Heart left ventricle (tissue), 16 donors: Measurements from ENCODE around the gene DNAJC27. TPM values are rescaled to one million over a fixed set of nuclear protein-coding genes. Genes with fewer than 3 reads are reported as not detected.

Experiments
- ATAC-seq, 4 donors: fragments of 200-7000 bp; cut with Tn5 transposase; one replicate each; pipeline ENCODE4 v1.9.1; 2020 to 2022; ENCODE audit warnings: moderate library complexity in 4 of 4, mild to moderate bottlenecking in 3 of 4, moderate number of reproducible peaks in 1 of 4
- DNase-seq, 5 donors: peaks; one replicate each; pipeline ENCODE4 v3.0.0-alpha.2; 2020
- H3K27ac ChIP-seq, 12 donors: fragments of 200-600 bp; sonication (generic) in 4 of 12; one replicate each; pipeline versions ENCODE4 v1.5.0 to v1.8.0; 2016 to 2022; ENCODE audit warnings: mild to moderate bottlenecking in 2 of 12
- H3K27me3 ChIP-seq, 9 donors: fragments of 200-600 bp; sonication (generic) in 2 of 9; one replicate each; pipeline versions ENCODE4 v1.5.1 to v1.8.0; 2016 to 2022; ENCODE audit warnings: mild to moderate bottlenecking in 3 of 9
- H3K36me3 ChIP-seq, 9 donors: fragments of 200-600 bp; sonication (generic) in 2 of 9; one replicate each; pipeline versions ENCODE4 v1.5.0 to v1.8.0; 2018 to 2022; ENCODE audit warnings: mild to moderate bottlenecking in 2 of 9
- H3K4me1 ChIP-seq, 12 donors: fragments of 200-600 bp; sonication (generic) in 4 of 12; one replicate each; pipeline versions ENCODE4 v1.5.0 to v1.8.0; 2016 to 2022; ENCODE audit warnings: mild to moderate bottlenecking in 3 of 12
- H3K4me3 ChIP-seq, 12 donors: fragments of 200-600 bp; sonication (generic) in 4 of 12; one replicate each; pipeline versions ENCODE4 v1.5.0 to v1.8.0; 2017 to 2022; ENCODE audit warnings: mild to moderate bottlenecking in 9 of 12, moderate library complexity in 4 of 12
- H3K9me3 ChIP-seq, 12 donors: fragments of 200-600 bp; sonication (generic) in 4 of 12; one replicate each; pipeline versions ENCODE4 v1.5.0 to v1.8.0; 2016 to 2022; ENCODE audit warnings: mild to moderate bottlenecking in 1 of 12
- POLR2A ChIP-seq, 2 donors: fragments of 450-650 bp; IDR thresholded peaks; one replicate each; pipeline ENCODE4 v1.6.1; 2017; ENCODE audit warnings: antibody characterized with exemption in 2 of 2, mild to moderate bottlenecking in 2 of 2, moderate library complexity in 2 of 2
- WGBS, 4 donors: extraction: QIAGEN DNeasy Blood & Tissue Kit in 2 of 4; methylation state at CpG; one replicate each; pipeline versions ENCODE4 v1.1.5 to v1.1.7; 2013 to 2018; 5-methylcytosine and 5-hydroxymethylcytosine counted together
- intact Hi-C, 10 donors: fragments of 100-400 bp; cut with DNase I; formaldehyde crosslinking; loops; one replicate each; pipeline versions ENCODE4 v1.11.1 to v1.14.2; 2022
- polyA plus RNA-seq, 2 donors: library from polyadenylated mRNA; stranded (reverse); fragments of 200-250 nt; gene quantifications; one replicate each; pipeline ENCODE4 v1.2.3, GENCODE V29; 2013
- total RNA-seq, 9 donors: library from RNA; depleted of rRNA in 2 of 9; stranded (reverse); fragments of >200 nt in 2 of 9; fragmentation: NEBNext Ultra II Directional in 3 of 9; extraction: Animal tissue kit (Norgen Biotek cat#: 25700) in 3 of 9; gene quantifications; one replicate each; pipeline versions ENCODE4 v1.1.0 to v1.2.4, GENCODE V29; 2016 to 2023
- TF ChIP-seq, protein P1 (sequence below), 12 donors: fragments of 200-600 bp; sonication (generic) in 4 of 12; IDR thresholded peaks; one replicate each; pipeline versions ENCODE4 v1.5.0 to v1.8.0; 2018 to 2022; ENCODE audit warnings: antibody characterized with exemption in 12 of 12, mild to moderate bottlenecking in 5 of 12
- donor health status: ischemic (EF 13 %, LVEDD 7.1; RV severe dilation, severe dysfunction).
- donor health status: healthy with polysubstance abuse.
- donor health status: DM: no; HTN: yes; CAD: no.
- donor health status: DM: no; HTN: no; CAD: no.
- donor health status: ischemic (EF 25% LVEDD 6.9; RV normal size, moderate dysfunction).
- donor health status: ischemic (EF 25% LVEDD 5.7; RV mildly dilated, moderate dysfunction).
- donor health status: healthy.
- donor health status: DM: yes; HTN: yes; CAD: no.
- donor health status: ischemic (EF 35%, LVEDD 5.7; RV mildly dilated, moderate dysfunction).
- donor health status: nonischemic (EF 11% LVEDD 7.7; RV severe dilation, severe dysfunction).
- donor health status: DM: yes; HTN: yes; CAD: no.
- donor health status: PGD.
- donor health status: ischemic (EF 29% LVEDD 5.4; RV normal size, mild dysfunction).
- donor health status: nonischemic (EF 23%, LVEDD 6.1; RV moderate dilation, normal function).

The DNAJC27 gene
- total and polyA plus RNA-seq, 11 donors: 4.3 to 13.6 (median 8.7) TPM

DNA sequence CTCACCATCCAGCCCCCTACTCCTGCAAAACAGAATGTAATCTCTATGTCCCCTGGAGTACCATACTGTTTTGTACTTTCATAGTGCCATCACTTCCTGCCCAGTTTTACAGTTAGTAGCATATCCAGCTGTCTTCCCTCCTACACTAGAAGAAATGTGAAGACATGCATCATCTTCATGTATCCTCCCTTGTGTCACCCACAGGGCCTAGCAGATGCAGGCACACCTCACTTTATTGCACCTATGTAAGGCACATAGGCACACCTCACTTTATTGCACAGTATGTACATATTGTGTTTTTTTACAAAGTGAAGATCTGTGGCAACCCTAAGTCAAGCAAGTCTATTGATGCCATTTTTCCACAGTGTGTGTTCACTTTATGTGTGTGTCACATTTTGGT is 12.0 kb downstream of the DNAJC27 start:
- Histone ChIP-seq H3K27me3 (no peaks in the 10 kb centered on the region), H3K4me1 (peaks cover 0 to 30% (median 5%) of the 10 kb centered on the region in 12 donors), H3K9me3 (peaks cover 0 to 13% (median 4%) of the 10 kb centered on the region in 12 donors), H3K36me3 (peaks cover 0 to 100% (median 94%) of the 10 kb centered on the region in 9 donors), H3K4me3 (no peak overlapping the region), H3K27ac (no peak overlapping the region)
- intact Hi-C loops: no loop called here
- TF ChIP-seq, protein P1, sequence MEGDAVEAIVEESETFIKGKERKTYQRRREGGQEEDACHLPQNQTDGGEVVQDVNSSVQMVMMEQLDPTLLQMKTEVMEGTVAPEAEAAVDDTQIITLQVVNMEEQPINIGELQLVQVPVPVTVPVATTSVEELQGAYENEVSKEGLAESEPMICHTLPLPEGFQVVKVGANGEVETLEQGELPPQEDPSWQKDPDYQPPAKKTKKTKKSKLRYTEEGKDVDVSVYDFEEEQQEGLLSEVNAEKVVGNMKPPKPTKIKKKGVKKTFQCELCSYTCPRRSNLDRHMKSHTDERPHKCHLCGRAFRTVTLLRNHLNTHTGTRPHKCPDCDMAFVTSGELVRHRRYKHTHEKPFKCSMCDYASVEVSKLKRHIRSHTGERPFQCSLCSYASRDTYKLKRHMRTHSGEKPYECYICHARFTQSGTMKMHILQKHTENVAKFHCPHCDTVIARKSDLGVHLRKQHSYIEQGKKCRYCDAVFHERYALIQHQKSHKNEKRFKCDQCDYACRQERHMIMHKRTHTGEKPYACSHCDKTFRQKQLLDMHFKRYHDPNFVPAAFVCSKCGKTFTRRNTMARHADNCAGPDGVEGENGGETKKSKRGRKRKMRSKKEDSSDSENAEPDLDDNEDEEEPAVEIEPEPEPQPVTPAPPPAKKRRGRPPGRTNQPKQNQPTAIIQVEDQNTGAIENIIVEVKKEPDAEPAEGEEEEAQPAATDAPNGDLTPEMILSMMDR (IDR thresholded peaks at IDR 0.05): no peak
- TF ChIP-seq POLR2A (IDR thresholded peaks at IDR 0.05): no peak
- DNase-seq (no peak), ATAC-seq (no peak)

DNA sequence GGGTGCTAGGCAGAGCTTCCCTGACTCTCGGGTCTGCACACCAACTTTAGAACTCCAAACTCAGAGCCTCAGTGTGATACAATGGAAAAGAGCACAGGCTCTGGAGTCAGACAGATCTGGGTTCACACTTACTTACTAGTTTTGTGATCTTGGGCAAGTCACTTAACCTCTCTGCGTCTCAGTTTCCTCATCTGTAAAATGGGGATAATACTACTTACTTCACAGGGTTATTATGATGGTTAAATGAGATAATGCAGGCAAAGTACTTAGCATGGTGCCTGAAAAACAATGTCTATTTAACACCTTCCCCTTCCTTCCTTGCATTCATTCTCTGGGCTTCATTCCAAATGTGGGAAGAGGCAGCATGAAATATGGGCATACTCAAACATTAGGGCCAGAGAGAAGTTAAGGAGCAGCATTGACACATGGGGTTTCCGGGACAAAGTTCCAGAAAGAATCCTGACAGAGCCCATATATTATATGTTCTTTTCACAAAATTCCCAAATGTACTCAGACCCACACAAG is 13.3 kb downstream of the DNAJC27 start:
- intact Hi-C loops: no loop called here
- 74 to 90% (median 81%) methylated on average over 3 of the region's 3 CpGs for WGBS, 4 donors

DNA sequence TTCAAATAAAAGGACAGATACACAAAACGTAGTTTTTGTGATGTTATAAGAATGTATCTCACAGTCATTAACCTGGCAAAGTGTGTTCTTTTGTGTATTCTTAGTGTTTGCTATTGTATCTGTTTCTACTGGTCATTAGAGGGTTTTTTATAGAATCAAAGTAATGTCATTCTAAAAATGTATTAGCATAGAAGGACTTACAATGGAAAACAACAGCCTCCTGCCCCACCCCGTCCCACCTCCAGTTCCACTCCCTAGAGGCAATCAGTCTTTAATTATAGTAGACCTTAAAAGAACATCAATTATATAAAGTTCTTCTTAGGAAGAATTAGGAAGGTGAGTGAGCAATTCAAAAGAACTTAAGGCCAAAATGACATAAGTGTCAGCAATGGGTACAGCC is 13.8 kb downstream of the DNAJC27 start:
- intact Hi-C loops: no loop called here
- H3K4me1 ChIP-seq: peaks cover 0 to 30% (median 5%) of the 10 kb centered on the region in 12 donors
- peaks cover 0 to 14% (median 4%) of the 10 kb centered on the region in 12 donors for H3K9me3 ChIP-seq
- no peak overlapping the region for H3K27ac ChIP-seq
- WGBS, 4 donors: 74 to 85% (median 77%) methylated on average over 2 of the region's 2 CpGs
- ATAC-seq (no peak), DNase-seq (no peak)
- no peak overlapping the region for H3K4me3 ChIP-seq
- no peaks in the 10 kb centered on the region for H3K27me3 ChIP-seq
- peaks cover 0 to 100% (median 93%) of the 10 kb centered on the region in 9 donors for H3K36me3 ChIP-seq
- no peak for TF ChIP-seq POLR2A (IDR thresholded peaks at IDR 0.05)
- TF ChIP-seq, protein P1 (IDR thresholded peaks at IDR 0.05): no peak

More for the DNA sequence above, 13.3 kb downstream of the DNAJC27 start:
- Histone ChIP-seq H3K36me3 (peaks cover 0 to 100% (median 93%) of the 10 kb centered on the region in 9 donors), H3K27me3 (no peaks in the 10 kb centered on the region), H3K4me1 (peaks cover 0 to 30% (median 5%) of the 10 kb centered on the region in 12 donors), H3K9me3 (peaks cover 0 to 14% (median 4%) of the 10 kb centered on the region in 12 donors), H3K27ac (no peak overlapping the region), H3K4me3 (no peak overlapping the region)
- DNase-seq (no peak), ATAC-seq (no peak)
- TF ChIP-seq, protein P1 (IDR thresholded peaks at IDR 0.05): no peak
- TF ChIP-seq POLR2A (IDR thresholded peaks at IDR 0.05): no peak

DNA sequence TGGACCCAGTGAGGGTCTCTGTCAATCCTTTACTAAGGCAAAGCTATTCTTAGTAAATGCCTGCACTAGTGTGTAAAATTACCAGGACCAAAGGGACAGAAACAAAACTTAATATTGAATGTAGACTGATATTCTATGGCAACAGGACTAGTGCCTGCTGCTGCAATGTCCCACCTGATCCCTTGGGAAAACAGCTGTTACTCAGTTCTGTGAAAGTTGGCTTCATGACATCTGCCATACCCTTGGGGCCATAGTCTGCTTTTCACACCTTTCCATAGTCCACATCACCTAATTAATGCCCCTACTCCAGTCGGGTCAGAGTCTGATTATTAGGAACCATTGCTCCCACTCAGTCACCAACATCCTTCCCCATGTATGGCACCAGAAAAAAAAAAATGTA is 14.5 kb downstream of the DNAJC27 start:
- WGBS, 4 donors: 62 to 74% (median 63%) methylated on average over 1 of the region's 1 CpG
- DNase-seq (no peak), ATAC-seq (peak in 1 of 4 donors; percentile 18)
- intact Hi-C loops: no loop called here
- no peak for TF ChIP-seq POLR2A (IDR thresholded peaks at IDR 0.05)
- TF ChIP-seq, protein P1 (IDR thresholded peaks at IDR 0.05): no peak
- H3K4me3 ChIP-seq: no peak overlapping the region
- H3K27me3 ChIP-seq: no peaks in the 10 kb centered on the region
- peaks cover 0 to 30% (median 5%) of the 10 kb centered on the region in 12 donors for H3K4me1 ChIP-seq
- peaks cover 0 to 100% (median 93%) of the 10 kb centered on the region in 9 donors for H3K36me3 ChIP-seq
- H3K27ac ChIP-seq: no peak overlapping the region
- H3K9me3 ChIP-seq: peaks cover 0 to 14% (median 4%) of the 10 kb centered on the region in 12 donors
